HepG2 (cell line): ENCODE results near the gene ZFPL1. TPM values are rescaled to one million over a fixed set of nuclear protein-coding genes. Genes with fewer than 3 reads are reported as not detected.
A peak's percentile ranks its signal among the peaks of the same experiment; 100 is the strongest.

Experiments used
- FOSL1 ChIP-seq: sonication (generic); formaldehyde crosslinking; IDR thresholded peaks from 2 replicates; pipeline ENCODE4 v1.9.0; 2021; ENCODE audit warnings: missing genetic modification reagents, borderline replicate concordance
- GABPB1 ChIP-seq: IDR thresholded peaks from 2 replicates; pipeline ENCODE4 v1.6.1; 2016; ENCODE audit warnings: mild to moderate bottlenecking, missing genetic modification reagents, moderate library complexity, missing compliant biosample characterization
- HMG20A ChIP-seq: IDR thresholded peaks from 2 replicates; pipeline ENCODE4 v1.6.1; 2016; ENCODE audit warnings: borderline replicate concordance
- JUND ChIP-seq: sonication (generic); formaldehyde crosslinking; IDR thresholded peaks from 2 replicates; pipeline ENCODE4 v1.8.0; 2022; ENCODE audit warnings: mild to moderate bottlenecking, missing genetic modification reagents
- KDM4B ChIP-seq: sonication (generic); formaldehyde crosslinking; IDR thresholded peaks from 2 replicates; pipeline ENCODE4 v1.4.0; 2020; ENCODE audit warnings: missing genetic modification reagents
- KLF12 ChIP-seq: sonication (generic); formaldehyde crosslinking; IDR thresholded peaks from 2 replicates; pipeline ENCODE4 v1.4.0; 2020; ENCODE audit warnings: missing genetic modification reagents, borderline replicate concordance
- NFYC ChIP-seq: IDR thresholded peaks from 2 replicates; pipeline ENCODE4 v1.6.1; 2016; ENCODE audit warnings: missing genetic modification reagents, missing compliant biosample characterization
- POLR2A ChIP-seq, 2 experiments: IDR thresholded peaks; 2 replicates each; pipeline ENCODE4 v1.6.1; 2011; ENCODE audit warnings: low read depth in 2 of 2, low read length in 2 of 2, mild to moderate bottlenecking in 1 of 2, moderate library complexity in 1 of 2; ENCODE audit not compliant: insufficient read depth in 1 of 2
- STAG1 ChIP-seq: sonication (generic); formaldehyde crosslinking; IDR thresholded peaks from 2 replicates; pipeline ENCODE4 v1.4.0; 2020; ENCODE audit warnings: missing genetic modification reagents
- TAF1 ChIP-seq: sonication (generic); formaldehyde crosslinking; IDR thresholded peaks from 2 replicates; pipeline ENCODE4 v1.4.0; 2020; ENCODE audit warnings: missing genetic modification reagents
- TOE1 ChIP-seq: sonication (generic); formaldehyde crosslinking; IDR thresholded peaks from 2 replicates; pipeline ENCODE4 v1.4.0; 2020; ENCODE audit warnings: mild to moderate bottlenecking, missing genetic modification reagents
- ZFP36L2 ChIP-seq: sonication (generic); formaldehyde crosslinking; IDR thresholded peaks from 2 replicates; pipeline ENCODE4 v1.4.0; 2020; ENCODE audit warnings: missing genetic modification reagents
- ZNF20 ChIP-seq: sonication (generic); formaldehyde crosslinking; IDR thresholded peaks from 2 replicates; pipeline ENCODE4 v1.4.0; 2020; ENCODE audit warnings: mild to moderate bottlenecking, moderate library complexity, missing genetic modification reagents
- ZNF329 ChIP-seq: sonication (generic); formaldehyde crosslinking; IDR thresholded peaks from 2 replicates; pipeline ENCODE4 v1.9.0; 2021; ENCODE audit warnings: low read depth, mild to moderate bottlenecking, missing genetic modification reagents
- ZNF614 ChIP-seq: IDR thresholded peaks from 2 replicates; pipeline ENCODE4 v1.6.1; 2018; ENCODE audit warnings: missing biosample characterization, missing genetic modification reagents, inconsistent platforms, borderline replicate concordance
- ZNF709 ChIP-seq: sonication (generic); formaldehyde crosslinking; IDR thresholded peaks from 2 replicates; pipeline ENCODE4 v1.5.0; 2020; ENCODE audit warnings: mild to moderate bottlenecking, missing genetic modification reagents
- ZNF75D ChIP-seq: sonication (generic); formaldehyde crosslinking; IDR thresholded peaks from 2 replicates; pipeline ENCODE4 v1.8.1; 2023; ENCODE audit warnings: missing genetic modification reagents, mild to moderate bottlenecking, borderline replicate concordance
- ZNF777 ChIP-seq: sonication (generic); formaldehyde crosslinking; IDR thresholded peaks from 2 replicates; pipeline ENCODE4 v1.4.0; 2020; ENCODE audit warnings: missing genetic modification reagents
- ZSCAN22 ChIP-seq: sonication (generic); formaldehyde crosslinking; IDR thresholded peaks from 2 replicates; pipeline ENCODE4 v1.4.0; 2020; ENCODE audit warnings: mild to moderate bottlenecking, missing genetic modification reagents
- polyA plus RNA-seq, 8 experiments: library from polyadenylated mRNA; depleted of rRNA in 3 of 8; stranded (reverse) in 7 of 8; unstranded in 1 of 8; fragments of >200 nt; fragmentation: Illumina TruSeq in 4 of 8; extraction: Trizol in 4 of 8; gene quantifications; 2 replicates each; pipeline versions ENCODE4 v1.2.1 to v1.2.3, GENCODE V29; 2011 to 2016; ENCODE audit warnings: low read depth in 4 of 8, missing spikeins in 1 of 8, mixed read lengths in 1 of 8; ENCODE audit not compliant: insufficient read depth in 1 of 8
- total RNA-seq, 5 experiments: library from RNA; depleted of rRNA; stranded (reverse); fragments of >200 nt; fragmentation: Illumina TruSeq; extraction: Trizol; gene quantifications; 2 replicates each; pipeline ENCODE4 v1.2.3, GENCODE V29; 2016; ENCODE audit warnings: low read depth in 1 of 5
- TF ChIP-seq, protein P1 (sequence below): sonication (generic); formaldehyde crosslinking; IDR thresholded peaks from 2 replicates; pipeline ENCODE4 v1.8.0; 2022; ENCODE audit warnings: missing genetic modification reagents, mild to moderate bottlenecking, moderate library complexity, borderline replicate concordance
- TF ChIP-seq, protein P2 (sequence below): sonication (generic); formaldehyde crosslinking; IDR thresholded peaks from 2 replicates; pipeline ENCODE4 v1.4.0; 2020; ENCODE audit warnings: missing genetic modification reagents, borderline replicate concordance
- TF ChIP-seq, protein P3 (sequence below): sonication (generic); formaldehyde crosslinking; IDR thresholded peaks from 2 replicates; pipeline ENCODE4 v1.4.0; 2020; ENCODE audit warnings: missing genetic modification reagents
- TF ChIP-seq, protein P4 (sequence below): sonication (generic); formaldehyde crosslinking; IDR thresholded peaks from 2 replicates; pipeline ENCODE4 v1.4.0; 2020; ENCODE audit warnings: mild to moderate bottlenecking, low read depth, missing genetic modification reagents

The ZFPL1 gene
- total and polyA plus RNA-seq, 2 of the 13 experiments (the other 11 are each of a cell fraction or from before 2014, with no cell fraction given): 32.2 to 56.0 TPM

DNA sequence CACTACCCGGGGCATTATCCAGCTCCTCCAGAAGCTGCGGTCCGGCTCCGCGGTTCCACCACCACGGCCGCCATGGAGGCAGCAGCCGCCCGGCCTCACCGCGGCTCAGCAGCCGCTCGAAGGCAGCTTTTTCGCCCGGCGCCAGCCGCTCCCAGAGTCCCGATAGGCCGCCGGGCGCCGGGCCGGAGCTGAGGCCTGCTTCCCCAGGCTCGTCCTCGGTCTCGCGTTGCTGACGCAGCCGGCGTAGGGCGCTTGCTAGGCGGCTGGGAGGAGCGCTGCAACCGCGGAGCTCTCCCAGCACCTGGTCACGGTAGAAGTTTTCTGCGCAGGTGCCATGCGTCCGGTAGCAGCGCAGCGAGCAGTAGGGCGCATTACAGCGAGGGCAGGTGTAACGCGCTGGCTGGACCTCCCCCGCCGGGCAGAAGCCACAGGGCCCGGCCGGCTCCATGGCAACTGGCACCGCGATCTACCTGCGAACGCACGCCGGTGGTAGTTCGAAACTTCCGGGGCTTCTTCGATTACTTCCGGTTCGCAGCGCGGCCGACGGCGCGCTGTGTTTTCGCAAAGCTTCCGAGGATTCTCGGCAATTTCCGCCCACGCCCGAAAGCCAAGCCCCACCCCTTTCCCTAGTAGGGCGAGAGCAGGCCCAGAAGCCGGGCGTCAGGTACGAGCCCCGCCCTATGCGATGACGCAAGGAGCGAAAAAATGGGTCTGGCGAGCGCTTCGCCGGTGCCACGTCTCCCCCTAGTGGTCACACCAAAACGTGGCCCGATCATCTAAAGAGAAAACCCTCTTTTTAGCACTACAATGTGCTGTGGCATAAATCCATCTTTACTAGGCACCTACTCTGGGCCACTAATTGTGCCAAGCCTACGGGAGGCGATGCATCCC, 33.4 kb downstream of the ZFPL1 start, which contains the start of gene ZNHIT2 (continued):
- TF ChIP-seq ZFP36L2 (CRISPR knock-in tag): no peak
- no peak for TF ChIP-seq ZNF614
- no peak for TF ChIP-seq ZNF777
- TF ChIP-seq STAG1 (CRISPR knock-in tag): peak; percentile 94
- TF ChIP-seq KDM4B (CRISPR knock-in tag): no peak
- no peak for TF ChIP-seq ZNF75D (CRISPR knock-in tag)
- TF ChIP-seq GABPB1 (CRISPR knock-in tag): peak; percentile 99
- TF ChIP-seq KLF12 (CRISPR knock-in tag): peak; percentile 74; the same call in 1 of the 2 replicates
- TF ChIP-seq ZNF329 (CRISPR knock-in tag): no peak
- TF ChIP-seq TOE1 (CRISPR knock-in tag): no peak
- TF ChIP-seq TAF1 (CRISPR knock-in tag): peak; percentile 80; the same call in 1 of the 2 replicates
- TF ChIP-seq NFYC (CRISPR knock-in tag): peak; percentile 24
- TF ChIP-seq, protein P1, sequence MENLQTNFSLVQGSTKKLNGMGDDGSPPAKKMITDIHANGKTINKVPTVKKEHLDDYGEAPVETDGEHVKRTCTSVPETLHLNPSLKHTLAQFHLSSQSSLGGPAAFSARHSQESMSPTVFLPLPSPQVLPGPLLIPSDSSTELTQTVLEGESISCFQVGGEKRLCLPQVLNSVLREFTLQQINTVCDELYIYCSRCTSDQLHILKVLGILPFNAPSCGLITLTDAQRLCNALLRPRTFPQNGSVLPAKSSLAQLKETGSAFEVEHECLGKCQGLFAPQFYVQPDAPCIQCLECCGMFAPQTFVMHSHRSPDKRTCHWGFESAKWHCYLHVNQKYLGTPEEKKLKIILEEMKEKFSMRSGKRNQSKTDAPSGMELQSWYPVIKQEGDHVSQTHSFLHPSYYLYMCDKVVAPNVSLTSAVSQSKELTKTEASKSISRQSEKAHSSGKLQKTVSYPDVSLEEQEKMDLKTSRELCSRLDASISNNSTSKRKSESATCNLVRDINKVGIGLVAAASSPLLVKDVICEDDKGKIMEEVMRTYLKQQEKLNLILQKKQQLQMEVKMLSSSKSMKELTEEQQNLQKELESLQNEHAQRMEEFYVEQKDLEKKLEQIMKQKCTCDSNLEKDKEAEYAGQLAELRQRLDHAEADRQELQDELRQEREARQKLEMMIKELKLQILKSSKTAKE (CRISPR knock-in tag): no peak
- TF ChIP-seq, protein P2, sequence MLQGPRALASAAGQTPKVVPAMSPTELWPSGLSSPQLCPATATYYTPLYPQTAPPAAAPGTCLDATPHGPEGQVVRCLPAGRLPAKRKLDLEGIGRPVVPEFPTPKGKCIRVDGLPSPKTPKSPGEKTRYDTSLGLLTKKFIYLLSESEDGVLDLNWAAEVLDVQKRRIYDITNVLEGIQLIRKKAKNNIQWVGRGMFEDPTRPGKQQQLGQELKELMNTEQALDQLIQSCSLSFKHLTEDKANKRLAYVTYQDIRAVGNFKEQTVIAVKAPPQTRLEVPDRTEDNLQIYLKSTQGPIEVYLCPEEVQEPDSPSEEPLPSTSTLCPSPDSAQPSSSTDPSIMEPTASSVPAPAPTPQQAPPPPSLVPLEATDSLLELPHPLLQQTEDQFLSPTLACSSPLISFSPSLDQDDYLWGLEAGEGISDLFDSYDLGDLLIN (CRISPR knock-in tag): no peak
- TF ChIP-seq FOSL1 (CRISPR knock-in tag): no peak
- TF ChIP-seq HMG20A (CRISPR knock-in tag): no peak
- TF ChIP-seq ZNF709 (CRISPR knock-in tag): peak; percentile 84; the same call in 1 of the 2 replicates
- 0 out of 2 replicates have a peak, but pooled peaks have one; percentile 56 for TF ChIP-seq ZSCAN22 (CRISPR knock-in tag)
- TF ChIP-seq POLR2A (IDR thresholded peaks at IDR 0.05; ENCODE audit: insufficient read depth in 1 of 2, low read depth in 2 of 2, low read length in 2 of 2): peak in 1 of 2 experiments; percentile 87; a peak in 2 of 4 replicates
- TF ChIP-seq JUND (CRISPR knock-in tag): no peak
- TF ChIP-seq, protein P3, sequence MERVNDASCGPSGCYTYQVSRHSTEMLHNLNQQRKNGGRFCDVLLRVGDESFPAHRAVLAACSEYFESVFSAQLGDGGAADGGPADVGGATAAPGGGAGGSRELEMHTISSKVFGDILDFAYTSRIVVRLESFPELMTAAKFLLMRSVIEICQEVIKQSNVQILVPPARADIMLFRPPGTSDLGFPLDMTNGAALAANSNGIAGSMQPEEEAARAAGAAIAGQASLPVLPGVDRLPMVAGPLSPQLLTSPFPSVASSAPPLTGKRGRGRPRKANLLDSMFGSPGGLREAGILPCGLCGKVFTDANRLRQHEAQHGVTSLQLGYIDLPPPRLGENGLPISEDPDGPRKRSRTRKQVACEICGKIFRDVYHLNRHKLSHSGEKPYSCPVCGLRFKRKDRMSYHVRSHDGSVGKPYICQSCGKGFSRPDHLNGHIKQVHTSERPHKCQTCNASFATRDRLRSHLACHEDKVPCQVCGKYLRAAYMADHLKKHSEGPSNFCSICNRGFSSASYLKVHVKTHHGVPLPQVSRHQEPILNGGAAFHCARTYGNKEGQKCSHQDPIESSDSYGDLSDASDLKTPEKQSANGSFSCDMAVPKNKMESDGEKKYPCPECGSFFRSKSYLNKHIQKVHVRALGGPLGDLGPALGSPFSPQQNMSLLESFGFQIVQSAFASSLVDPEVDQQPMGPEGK (CRISPR knock-in tag): peak; percentile 72
- no peak for TF ChIP-seq ZNF20 (CRISPR knock-in tag)
- TF ChIP-seq, protein P4, sequence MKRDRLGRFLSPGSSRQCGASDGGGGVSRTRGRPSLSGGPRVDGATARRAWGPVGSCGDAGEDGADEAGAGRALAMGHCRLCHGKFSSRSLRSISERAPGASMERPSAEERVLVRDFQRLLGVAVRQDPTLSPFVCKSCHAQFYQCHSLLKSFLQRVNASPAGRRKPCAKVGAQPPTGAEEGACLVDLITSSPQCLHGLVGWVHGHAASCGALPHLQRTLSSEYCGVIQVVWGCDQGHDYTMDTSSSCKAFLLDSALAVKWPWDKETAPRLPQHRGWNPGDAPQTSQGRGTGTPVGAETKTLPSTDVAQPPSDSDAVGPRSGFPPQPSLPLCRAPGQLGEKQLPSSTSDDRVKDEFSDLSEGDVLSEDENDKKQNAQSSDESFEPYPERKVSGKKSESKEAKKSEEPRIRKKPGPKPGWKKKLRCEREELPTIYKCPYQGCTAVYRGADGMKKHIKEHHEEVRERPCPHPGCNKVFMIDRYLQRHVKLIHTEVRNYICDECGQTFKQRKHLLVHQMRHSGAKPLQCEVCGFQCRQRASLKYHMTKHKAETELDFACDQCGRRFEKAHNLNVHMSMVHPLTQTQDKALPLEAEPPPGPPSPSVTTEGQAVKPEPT (CRISPR knock-in tag): no peak
